Parathyroid adenoma (tissue), 2 donors: ENCODE data around the gene CAMK1G.

Experiments
- H2AFZ ChIP-seq: fragments of 300-600 bp; sonication (generic); one replicate; pipeline ENCODE4 v1.7.0; 2017; ENCODE audit warnings: antibody characterized with exemption, mild to moderate bottlenecking
- H3K27ac ChIP-seq: fragments of 300-600 bp; sonication (generic); one replicate; pipeline ENCODE4 v1.7.0; 2017
- H3K27me3 ChIP-seq: fragments of 300-600 bp; sonication (generic); one replicate; pipeline ENCODE4 v1.7.0; 2017; ENCODE audit warnings: low read length; ENCODE audit not compliant: control insufficient read depth, insufficient read depth
- H3K36me3 ChIP-seq: fragments of 300-600 bp; sonication (generic); one replicate; pipeline ENCODE4 v1.7.0; 2017; ENCODE audit warnings: low read length; ENCODE audit not compliant: control insufficient read depth, insufficient read depth
- H3K4me1 ChIP-seq: fragments of 300-600 bp; sonication (generic); one replicate; pipeline ENCODE4 v1.7.0; 2017; ENCODE audit warnings: control low read depth
- H3K4me2 ChIP-seq: fragments of 300-600 bp; sonication (generic); one replicate; pipeline ENCODE4 v1.7.0; 2017; ENCODE audit warnings: low read length
- H3K4me3 ChIP-seq: fragments of 300-600 bp; sonication (generic); one replicate; pipeline ENCODE4 v1.7.0; 2017; ENCODE audit warnings: low read depth, low read length
- H3K79me2 ChIP-seq: fragments of 300-600 bp; sonication (generic); one replicate; pipeline ENCODE4 v1.7.0; 2017; ENCODE audit warnings: control low read depth
- H3K9ac ChIP-seq: fragments of 300-600 bp; sonication (generic); one replicate; pipeline ENCODE4 v1.7.0; 2017; ENCODE audit warnings: mild to moderate bottlenecking
- H3K9me3 ChIP-seq: fragments of 300-600 bp; sonication (generic); one replicate; pipeline ENCODE4 v1.7.0; 2017; ENCODE audit warnings: low read length; ENCODE audit not compliant: control insufficient read depth
- TF ChIP-seq, protein P1 (sequence below): fragments of 300-600 bp; sonication (generic); IDR thresholded peaks from one replicate; pipeline ENCODE4 v1.7.0; 2017; ENCODE audit warnings: antibody characterized with exemption, mild to moderate bottlenecking
- donor health status: primary hyperparathyroidism.

The CAMK1G gene

DNA sequence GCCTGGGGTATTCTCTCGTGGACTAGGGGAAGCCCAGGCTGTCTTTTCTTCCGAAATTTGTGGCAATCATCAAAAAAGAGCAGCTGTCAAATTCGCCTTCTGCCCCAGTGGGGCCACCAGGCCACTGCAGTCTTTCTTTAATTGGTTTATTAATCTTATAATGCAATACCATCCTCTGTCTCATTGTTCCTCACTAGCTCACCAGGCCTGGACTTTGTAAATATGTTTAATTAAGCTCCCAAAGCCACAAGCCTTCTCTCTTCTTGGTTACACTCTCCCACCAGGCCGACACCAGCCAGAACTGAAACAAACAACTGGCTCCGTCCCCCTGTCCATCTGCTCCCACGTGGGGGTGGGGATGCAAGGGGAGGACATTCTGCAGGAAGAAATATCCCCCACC, 22.0 kb upstream of the CAMK1G start:
- no peak overlapping the region for H3K9ac ChIP-seq
- no peaks in the 10 kb centered on the region for H3K79me2 ChIP-seq
- H3K4me2 ChIP-seq, result no peak overlapping the region
- no peaks in the 10 kb centered on the region for H3K4me1 ChIP-seq
- no peak overlapping the region for H3K27ac ChIP-seq
- no peaks in the 10 kb centered on the region for H3K9me3 ChIP-seq
- TF ChIP-seq, protein P1, sequence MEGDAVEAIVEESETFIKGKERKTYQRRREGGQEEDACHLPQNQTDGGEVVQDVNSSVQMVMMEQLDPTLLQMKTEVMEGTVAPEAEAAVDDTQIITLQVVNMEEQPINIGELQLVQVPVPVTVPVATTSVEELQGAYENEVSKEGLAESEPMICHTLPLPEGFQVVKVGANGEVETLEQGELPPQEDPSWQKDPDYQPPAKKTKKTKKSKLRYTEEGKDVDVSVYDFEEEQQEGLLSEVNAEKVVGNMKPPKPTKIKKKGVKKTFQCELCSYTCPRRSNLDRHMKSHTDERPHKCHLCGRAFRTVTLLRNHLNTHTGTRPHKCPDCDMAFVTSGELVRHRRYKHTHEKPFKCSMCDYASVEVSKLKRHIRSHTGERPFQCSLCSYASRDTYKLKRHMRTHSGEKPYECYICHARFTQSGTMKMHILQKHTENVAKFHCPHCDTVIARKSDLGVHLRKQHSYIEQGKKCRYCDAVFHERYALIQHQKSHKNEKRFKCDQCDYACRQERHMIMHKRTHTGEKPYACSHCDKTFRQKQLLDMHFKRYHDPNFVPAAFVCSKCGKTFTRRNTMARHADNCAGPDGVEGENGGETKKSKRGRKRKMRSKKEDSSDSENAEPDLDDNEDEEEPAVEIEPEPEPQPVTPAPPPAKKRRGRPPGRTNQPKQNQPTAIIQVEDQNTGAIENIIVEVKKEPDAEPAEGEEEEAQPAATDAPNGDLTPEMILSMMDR, result no peak
- no peak overlapping the region for H3K4me3 ChIP-seq
- no peaks in the 10 kb centered on the region for H3K27me3 ChIP-seq
- H2AFZ ChIP-seq, result no peak overlapping the region
- H3K36me3 ChIP-seq, result no peaks in the 10 kb centered on the region

DNA sequence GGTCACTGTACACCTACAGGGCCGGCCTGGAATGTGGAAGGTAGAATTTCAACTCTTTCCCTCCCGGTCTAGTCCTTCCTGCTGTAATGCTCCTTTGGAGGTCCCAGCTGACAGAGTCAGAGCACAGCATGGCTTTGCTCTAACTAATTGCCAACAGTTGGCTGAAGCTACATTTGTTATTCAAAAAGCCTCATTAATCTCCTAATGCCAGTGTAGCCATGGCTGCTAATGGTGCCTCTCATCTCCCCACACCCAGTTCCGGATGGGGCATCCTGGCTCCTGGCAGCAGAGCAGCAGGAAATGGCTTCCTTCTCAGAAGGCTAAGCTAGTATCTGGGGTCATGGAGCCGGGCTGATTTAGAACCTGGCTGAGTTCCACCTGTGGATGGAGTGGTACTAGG, 18.7 kb upstream of the CAMK1G start:
- Histone ChIP-seq H3K27me3 (no peaks in the 10 kb centered on the region), H2AFZ (no peak overlapping the region), H3K4me1 (no peaks in the 10 kb centered on the region), H3K9ac (no peak overlapping the region), H3K27ac (no peak overlapping the region), H3K4me2 (no peak overlapping the region), H3K79me2 (no peaks in the 10 kb centered on the region), H3K4me3 (no peak overlapping the region), H3K9me3 (no peaks in the 10 kb centered on the region), H3K36me3 (no peaks in the 10 kb centered on the region)
- TF ChIP-seq, protein P1, result no peak

DNA sequence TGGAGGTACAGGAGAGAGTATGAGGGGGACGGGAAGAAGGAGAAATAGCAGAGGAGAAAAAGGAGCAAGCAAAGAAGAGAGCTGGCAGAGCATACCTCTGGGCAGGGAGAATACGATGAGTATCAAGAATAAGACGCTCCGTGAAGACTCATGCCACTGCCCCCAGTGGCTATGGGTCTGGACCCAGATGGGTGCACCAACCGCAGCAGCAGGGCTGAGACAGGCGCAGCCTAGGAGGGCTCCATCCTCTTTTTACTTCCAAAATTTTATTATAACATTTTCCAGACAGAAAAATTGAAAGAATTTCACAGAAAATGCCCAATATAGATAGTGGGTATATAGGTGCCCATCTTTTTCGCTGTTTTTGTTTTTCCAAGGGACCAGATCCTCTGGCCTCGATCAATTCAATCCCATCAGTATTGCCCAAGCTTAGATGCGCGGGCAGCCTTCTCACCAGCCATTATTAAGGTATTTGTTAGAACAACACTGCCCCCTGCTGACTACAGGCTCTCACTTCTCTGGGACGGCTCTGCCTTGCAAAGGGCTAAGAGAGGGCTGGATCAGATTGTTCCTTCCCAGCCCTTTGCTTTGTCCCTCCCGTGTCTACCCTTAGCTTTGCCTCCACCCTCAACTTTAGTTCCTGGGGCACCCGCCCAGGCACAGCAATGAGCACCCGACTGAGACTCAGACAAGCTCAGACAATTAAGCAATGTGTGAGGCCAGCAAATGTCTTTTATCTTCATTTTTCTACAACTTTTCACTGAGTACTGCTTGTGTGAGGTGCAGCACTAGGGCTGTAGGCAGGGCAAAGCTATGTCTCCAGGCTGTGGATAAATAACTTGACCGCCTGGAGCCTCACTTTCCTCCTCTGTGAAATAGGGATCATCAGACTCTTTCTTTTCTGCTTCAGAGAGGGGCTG, 17.5 kb upstream of the CAMK1G start:
- Histone ChIP-seq H3K79me2 (no peaks in the 10 kb centered on the region), H3K4me3 (no peak overlapping the region), H3K9ac (no peak overlapping the region), H3K36me3 (no peaks in the 10 kb centered on the region), H3K9me3 (no peaks in the 10 kb centered on the region), H3K27ac (no peak overlapping the region), H3K4me1 (no peaks in the 10 kb centered on the region), H3K27me3 (no peaks in the 10 kb centered on the region), H3K4me2 (no peak overlapping the region), H2AFZ (no peak overlapping the region)
- TF ChIP-seq, protein P1, result peak; percentile 43

DNA sequence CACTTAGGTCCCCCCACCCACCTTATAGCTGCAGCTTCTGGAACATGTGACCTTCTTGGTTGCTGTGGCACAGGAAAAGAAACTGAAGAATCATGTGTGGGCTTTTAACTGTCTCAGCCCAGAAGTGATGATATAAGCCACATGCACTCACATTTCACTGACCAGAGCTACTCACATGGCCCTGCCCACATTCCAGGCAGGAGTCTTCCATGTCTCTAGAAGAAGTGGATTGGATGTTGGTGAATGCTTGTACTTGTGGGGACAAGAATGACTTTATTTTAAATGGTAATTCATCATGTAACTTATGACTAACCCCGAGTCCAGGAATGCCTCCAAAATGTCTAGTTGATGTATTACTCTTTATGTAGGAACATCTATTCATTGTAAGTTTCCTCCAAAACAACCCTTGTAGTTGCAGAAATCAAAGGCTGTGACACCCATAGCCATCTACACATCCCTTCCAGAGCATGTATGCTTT, 15.8 kb upstream of the CAMK1G start:
- H3K27me3 ChIP-seq, result no peaks in the 10 kb centered on the region
- no peaks in the 10 kb centered on the region for H3K4me1 ChIP-seq
- TF ChIP-seq, protein P1, result no peak
- H3K9ac ChIP-seq, result no peak overlapping the region
- no peak overlapping the region for H2AFZ ChIP-seq
- H3K4me2 ChIP-seq, result no peak overlapping the region
- no peaks in the 10 kb centered on the region for H3K36me3 ChIP-seq
- no peaks in the 10 kb centered on the region for H3K79me2 ChIP-seq
- H3K9me3 ChIP-seq, result no peaks in the 10 kb centered on the region
- no peak overlapping the region for H3K27ac ChIP-seq
- no peak overlapping the region for H3K4me3 ChIP-seq
